B cell (primary cell): ENCODE results near the gene AXL.

Source experiments
- EZH2 ChIP-seq: IDR thresholded peaks from 2 replicates; pipeline ENCODE4 v1.6.1; 2012; ENCODE audit warnings: borderline replicate concordance, low read depth, mild to moderate bottlenecking, moderate library complexity, low read length; ENCODE audit not compliant: insufficient read depth, poor library complexity, severe bottlenecking
- TF ChIP-seq, protein P1 (sequence below): fragments of 200-600 bp; IDR thresholded peaks from one replicate; pipeline ENCODE4 v1.8.0; 2022; ENCODE audit warnings: antibody characterized with exemption, mild to moderate bottlenecking

DNA sequence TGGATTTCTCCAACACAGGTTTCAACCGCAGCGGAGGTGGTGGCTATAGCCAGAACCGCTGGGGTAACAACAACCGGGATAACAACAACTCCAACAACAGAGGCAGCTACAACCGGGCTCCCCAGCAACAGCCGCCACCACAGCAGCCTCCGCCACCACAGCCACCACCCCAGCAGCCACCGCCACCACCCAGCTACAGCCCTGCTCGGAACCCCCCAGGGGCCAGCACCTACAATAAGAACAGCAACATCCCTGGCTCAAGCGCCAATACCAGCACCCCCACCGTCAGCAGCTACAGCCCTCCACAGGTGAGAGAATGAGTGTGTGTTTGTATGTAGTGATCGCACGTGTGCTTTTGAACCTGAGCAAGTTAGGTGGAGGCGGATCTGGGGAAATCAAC lies 84.9 kb downstream of the AXL start:
- TF ChIP-seq, protein P1, sequence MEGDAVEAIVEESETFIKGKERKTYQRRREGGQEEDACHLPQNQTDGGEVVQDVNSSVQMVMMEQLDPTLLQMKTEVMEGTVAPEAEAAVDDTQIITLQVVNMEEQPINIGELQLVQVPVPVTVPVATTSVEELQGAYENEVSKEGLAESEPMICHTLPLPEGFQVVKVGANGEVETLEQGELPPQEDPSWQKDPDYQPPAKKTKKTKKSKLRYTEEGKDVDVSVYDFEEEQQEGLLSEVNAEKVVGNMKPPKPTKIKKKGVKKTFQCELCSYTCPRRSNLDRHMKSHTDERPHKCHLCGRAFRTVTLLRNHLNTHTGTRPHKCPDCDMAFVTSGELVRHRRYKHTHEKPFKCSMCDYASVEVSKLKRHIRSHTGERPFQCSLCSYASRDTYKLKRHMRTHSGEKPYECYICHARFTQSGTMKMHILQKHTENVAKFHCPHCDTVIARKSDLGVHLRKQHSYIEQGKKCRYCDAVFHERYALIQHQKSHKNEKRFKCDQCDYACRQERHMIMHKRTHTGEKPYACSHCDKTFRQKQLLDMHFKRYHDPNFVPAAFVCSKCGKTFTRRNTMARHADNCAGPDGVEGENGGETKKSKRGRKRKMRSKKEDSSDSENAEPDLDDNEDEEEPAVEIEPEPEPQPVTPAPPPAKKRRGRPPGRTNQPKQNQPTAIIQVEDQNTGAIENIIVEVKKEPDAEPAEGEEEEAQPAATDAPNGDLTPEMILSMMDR, result no peak
- TF ChIP-seq EZH2, result no peak
